Islet of Langerhans (tissue), 1 donor: ENCODE results near the gene PAFAH2.

Source experiments
- FAIRE-seq: peaks from one replicate; lab custom pipeline; 2011; peaks lifted over from hg19 to GRCh38; lab: Jason Lieb, UNC

Gene PAFAH2

GRCh38 chr1:25927521-25928265 is 70.2 kb downstream of the PAFAH2 start:
- FAIRE-seq: no peak

GRCh38 chr1:25926731-25927496 is 70.9 kb downstream of the PAFAH2 start:
- no peak for FAIRE-seq

- FAIRE-seq: no peak
Measured at GRCh38 chr1:25924454-25924853, 73.4 kb downstream of the PAFAH2 start.

- no peak for FAIRE-seq
Measured at GRCh38 chr1:25922971-25923552, 74.8 kb downstream of the PAFAH2 start.

GRCh38 chr1:25922056-25922970 is 75.5 kb downstream of the PAFAH2 start:
- no peak for FAIRE-seq

GRCh38 chr1:25918615-25919014 is 79.2 kb downstream of the PAFAH2 start:
- FAIRE-seq: no peak

- FAIRE-seq: no peak
Measured at GRCh38 chr1:25917996-25918395, 79.9 kb downstream of the PAFAH2 start.

- no peak for FAIRE-seq
Measured at GRCh38 chr1:25916460-25916859, 81.4 kb downstream of the PAFAH2 start.

GRCh38 chr1:25914074-25914995 is 83.5 kb downstream of the PAFAH2 start:
- no peak for FAIRE-seq

GRCh38 chr1:25913206-25913605 is 84.7 kb downstream of the PAFAH2 start:
- no peak for FAIRE-seq

GRCh38 chr1:25912076-25912831 is 85.6 kb downstream of the PAFAH2 start:
- no peak for FAIRE-seq

- no peak for FAIRE-seq
Measured at GRCh38 chr1:25911162-25911561, 86.7 kb downstream of the PAFAH2 start.
